Measurements from ENCODE around the gene CRPPA.

- TF ChIP-seq CTCF (conservative IDR thresholded peaks at IDR 0.05; ENCODE audit: low read length) (no peak), EZH2phosphoT487 (IDR thresholded peaks at IDR 0.05; ENCODE audit: borderline replicate concordance, low read depth, low read length) (no peak)
Observed at GRCh38 chr7:16398146-16399017, 23.0 kb downstream of the CRPPA start.
